Endothelial cell of umbilical vein (primary cell): ENCODE data around the gene DGCR2. TPM values are rescaled to one million over a fixed set of nuclear protein-coding genes. Genes with fewer than 3 reads are reported as not detected.

ENCODE experiments used
- BruUV-seq: library from RNA; stranded (reverse); fragments of 400-500 nt; replicated peaks from 2 replicates; lab custom pipeline; 2021; lab: Mats Ljungman, UMichigan
- CTCF ChIA-PET: fragments of 300-600, 350-600 bp; sonication (Branson Sonifier 250); formaldehyde crosslinking; loops from one replicate; lab custom pipeline; 2021; ENCODE audit warnings: antibody characterized with exemption, inconsistent platforms; lab: Charles Lee
- POLR2A ChIA-PET: fragments of 300-600, 350-600 bp; sonication (Branson Sonifier 250); formaldehyde crosslinking; loops from one replicate; lab custom pipeline; 2021; ENCODE audit warnings: antibody characterized with exemption, inconsistent platforms; lab: Charles Lee
- DNase-seq: peaks from one replicate; pipeline ENCODE4 v3.0.0-alpha.2; 2011; ENCODE audit warnings: low read depth, low spot score
- FAIRE-seq: peaks from 2 replicates; lab custom pipeline; 2011; peaks lifted over from hg19 to GRCh38; lab: Jason Lieb, UNC
- H2AFZ ChIP-seq: 2 replicates; pipeline ENCODE4 v1.6.0; 2012; ENCODE audit warnings: low read depth, low read length, control low read depth, inconsistent platforms
- H3K27ac ChIP-seq: 2 replicates; pipeline ENCODE4 v1.5.1; 2011; ENCODE audit warnings: low read depth, mild to moderate bottlenecking, control low read depth, low read length, moderate library complexity; ENCODE audit not compliant: insufficient read depth
- H3K27me3 ChIP-seq, 2 experiments: 2 replicates each; pipeline versions ENCODE4 v1.6.0 to v1.6.1; 2011; ENCODE audit warnings: low read length in 2 of 2, mixed read lengths in 1 of 2; ENCODE audit not compliant: control insufficient read depth in 2 of 2, insufficient read depth in 2 of 2
- H3K36me3 ChIP-seq, 2 experiments: 2 replicates in 1 of 2; 3 replicates in 1 of 2; pipeline ENCODE4 v1.5.1; 2011; ENCODE audit warnings: low read length in 2 of 2, mild to moderate bottlenecking in 1 of 2, moderate library complexity in 1 of 2; ENCODE audit not compliant: control insufficient read depth in 2 of 2, insufficient read depth in 2 of 2; ENCODE audit errors: extremely low read depth in 1 of 2
- H3K4me1 ChIP-seq: 3 replicates; pipeline ENCODE4 v1.5.1; 2011; ENCODE audit warnings: mild to moderate bottlenecking, low read length; ENCODE audit not compliant: control insufficient read depth, insufficient read depth; ENCODE audit errors: extremely low read depth
- H3K4me2 ChIP-seq: 2 replicates; pipeline ENCODE4 v1.6.1; 2011; ENCODE audit warnings: low read length, control low read depth, mixed read lengths; ENCODE audit not compliant: insufficient read depth
- H3K4me3 ChIP-seq, 3 experiments: fragments of 200-600 bp in 1 of 3; sonication (generic), shearing (Covaris generic) in 1 of 3; replicated peaks in 1 of 3; 2 replicates each; pipeline ENCODE4 v1.5.1; 2011 to 2016; ENCODE audit warnings: control low read depth in 3 of 3, low read length in 3 of 3, mild to moderate bottlenecking in 2 of 3, inconsistent platforms in 1 of 3, low read depth in 1 of 3, moderate library complexity in 1 of 3; ENCODE audit not compliant: insufficient read depth in 1 of 3
- H3K79me2 ChIP-seq: 2 replicates; pipeline ENCODE4 v1.6.0; 2012; ENCODE audit warnings: low read length, inconsistent platforms; ENCODE audit not compliant: control insufficient read depth, insufficient read depth
- H3K9ac ChIP-seq: replicated peaks from 2 replicates; pipeline ENCODE3; 2011; ENCODE audit warnings: low read length, control low read depth; ENCODE audit not compliant: insufficient read depth; ENCODE audit errors: extremely low read depth
- H3K9me1 ChIP-seq: replicated peaks from 3 replicates; pipeline ENCODE4 v1.6.0; 2011; ENCODE audit warnings: mild to moderate bottlenecking, low read length; ENCODE audit not compliant: control insufficient read depth, insufficient read depth; ENCODE audit errors: extremely low read depth
- H3K9me3 ChIP-seq: replicated peaks from 2 replicates; pipeline ENCODE4 v1.5.1; 2012; ENCODE audit warnings: low read length, inconsistent platforms; ENCODE audit not compliant: control insufficient read depth, insufficient read depth
- H4K20me1 ChIP-seq: replicated peaks from 2 replicates; pipeline ENCODE3; 2011; ENCODE audit warnings: mild to moderate bottlenecking, low read length; ENCODE audit not compliant: control insufficient read depth, insufficient read depth; ENCODE audit errors: extremely low read depth
- CTCF ChIP-seq, 2 donors: IDR thresholded peaks; 1 replicate in 1 of 2; 2 replicates in 1 of 2; pipeline ENCODE4 v1.5.1; 2011; ENCODE audit warnings: low read length in 2 of 2, mild to moderate bottlenecking in 2 of 2, moderate library complexity in 2 of 2, control low read depth in 1 of 2, inconsistent platforms in 1 of 2, low read depth in 1 of 2; ENCODE audit not compliant: insufficient read depth in 1 of 2; ENCODE audit errors: extremely low read depth in 1 of 2
- EZH2 ChIP-seq: IDR thresholded peaks from 2 replicates; pipeline ENCODE4 v1.6.1; 2012; ENCODE audit warnings: borderline replicate concordance, low read depth, mild to moderate bottlenecking, moderate library complexity, low read length, inconsistent platforms; ENCODE audit not compliant: severe bottlenecking
- FOS ChIP-seq: IDR thresholded peaks from 2 replicates; pipeline ENCODE4 v1.6.1; 2011; ENCODE audit warnings: mild to moderate bottlenecking, low read length, moderate library complexity, borderline replicate concordance; ENCODE audit not compliant: insufficient read depth
- GATA2 ChIP-seq: IDR thresholded peaks from 2 replicates; pipeline ENCODE4 v1.7.0; 2011; ENCODE audit warnings: low read depth, mild to moderate bottlenecking, moderate library complexity, mixed read lengths, low read length; ENCODE audit not compliant: insufficient read length, insufficient read depth
- JUN ChIP-seq: IDR thresholded peaks from 2 replicates; pipeline ENCODE4 v1.6.1; 2011; ENCODE audit warnings: borderline replicate concordance, low read depth; ENCODE audit not compliant: insufficient read length, insufficient read depth
- MYC ChIP-seq: IDR thresholded peaks from one replicate; pipeline ENCODE4 v1.6.1; 2011; ENCODE audit warnings: mild to moderate bottlenecking, low read depth, low read length
- POLR2A ChIP-seq: IDR thresholded peaks from 2 replicates; pipeline ENCODE4 v1.6.1; 2012; ENCODE audit warnings: low read depth, mild to moderate bottlenecking, control low read depth, low read length
- POLR2AphosphoS5 ChIP-seq: IDR thresholded peaks from 2 replicates; pipeline ENCODE4 v1.6.1; 2012; ENCODE audit warnings: low read depth, mild to moderate bottlenecking, control low read depth, low read length, moderate library complexity; ENCODE audit not compliant: insufficient read depth
- dilution Hi-C: fragments of 300-500 bp; cut with MboI; formaldehyde crosslinking; loops from one replicate; pipeline ENCODE4 v1.15.0; 2019; ENCODE audit warnings: low sequenced_read_pairs; ENCODE audit not compliant: extremely low pct_ligation_motif_present
- intact Hi-C: fragments of 100-400 bp; cut with micrococcal nuclease; formaldehyde crosslinking; loops from one replicate; pipeline ENCODE4 v1.10.0; 2022
- polyA plus RNA-seq, 4 experiments: library from polyadenylated mRNA; depleted of rRNA in 3 of 4; stranded (reverse) in 3 of 4; unstranded in 1 of 4; fragments of >200 nt; gene quantifications; 2 replicates each; pipeline versions ENCODE4 v1.2.1 to v1.2.3, GENCODE V29; 2011 to 2012; ENCODE audit warnings: missing spikeins in 1 of 4
- total RNA-seq: library from RNA; stranded (reverse); gene quantifications from 2 replicates; pipeline ENCODE4 v1.2.3, GENCODE V29; 2021
- TF ChIP-seq, protein P1 (sequence below): IDR thresholded peaks from 2 replicates; pipeline ENCODE4 v1.6.1; 2011; ENCODE audit not compliant: insufficient read depth, insufficient read length

Gene DGCR2
- total and polyA plus RNA-seq, 2 donors (not counting 3 experiments of a cell fraction or from before 2014, with no cell fraction given), result 44.8 to 51.2 TPM

GRCh38 chr22:19138217-19139000 is 16.2 kb upstream of the DGCR2 start:
- peaks cover 3% of the 10 kb centered on the region for H3K79me2 ChIP-seq
- intact Hi-C loops, result no loop called here
- H3K4me3 ChIP-seq, result no peak overlapping the region
- no peak for TF ChIP-seq POLR2A
- TF ChIP-seq POLR2AphosphoS5, result no peak
- TF ChIP-seq JUN, result no peak
- no peak for TF ChIP-seq MYC
- no peak for TF ChIP-seq EZH2
- no peak for TF ChIP-seq FOS
- TF ChIP-seq GATA2, result no peak
- TF ChIP-seq, protein P1, sequence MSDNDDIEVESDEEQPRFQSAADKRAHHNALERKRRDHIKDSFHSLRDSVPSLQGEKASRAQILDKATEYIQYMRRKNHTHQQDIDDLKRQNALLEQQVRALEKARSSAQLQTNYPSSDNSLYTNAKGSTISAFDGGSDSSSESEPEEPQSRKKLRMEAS, result no peak
- no peak for TF ChIP-seq CTCF (IDR thresholded peaks at IDR 0.05; ENCODE audit: extremely low read depth in 1 of 2, insufficient read depth in 1 of 2, low read depth in 1 of 2, low read length in 2 of 2)
- BruUV-seq, result no TSS peak
- DNase-seq (no peak), FAIRE-seq (no peak)
- POLR2A ChIA-PET, result no interaction called here
- H3K36me3 ChIP-seq, result peaks cover 16 to 67% of the 10 kb centered on the region in 2 experiments
- no peak overlapping the region for H2AFZ ChIP-seq
- H3K4me2 ChIP-seq, result no peak overlapping the region
- H3K4me1 ChIP-seq, result peaks cover 2% of the 10 kb centered on the region
- no peak overlapping the region for H3K27ac ChIP-seq
- CTCF ChIA-PET, result interaction anchor here (1.1 kb wide), 1 partner anchor 23 kb away, joined by 4 read pairs; no protein-coding TSS in a partner anchor
- H3K27me3 ChIP-seq, result no peaks in the 10 kb centered on the region
- H3K9me3 ChIP-seq, result no peaks in the 10 kb centered on the region
- no peak overlapping the region for H3K9ac ChIP-seq
- no peaks in the 10 kb centered on the region for H4K20me1 ChIP-seq
- no peaks in the 10 kb centered on the region for H3K9me1 ChIP-seq
- dilution Hi-C loops, result no loop called here
